LoVo (cell line): ENCODE results near the gene SETBP1.

Experiments
- DNase-seq: peaks from one replicate; pipeline ENCODE4 v3.0.0-alpha.2; 2016; ENCODE audit warnings: low spot score

Gene SETBP1

DNA sequence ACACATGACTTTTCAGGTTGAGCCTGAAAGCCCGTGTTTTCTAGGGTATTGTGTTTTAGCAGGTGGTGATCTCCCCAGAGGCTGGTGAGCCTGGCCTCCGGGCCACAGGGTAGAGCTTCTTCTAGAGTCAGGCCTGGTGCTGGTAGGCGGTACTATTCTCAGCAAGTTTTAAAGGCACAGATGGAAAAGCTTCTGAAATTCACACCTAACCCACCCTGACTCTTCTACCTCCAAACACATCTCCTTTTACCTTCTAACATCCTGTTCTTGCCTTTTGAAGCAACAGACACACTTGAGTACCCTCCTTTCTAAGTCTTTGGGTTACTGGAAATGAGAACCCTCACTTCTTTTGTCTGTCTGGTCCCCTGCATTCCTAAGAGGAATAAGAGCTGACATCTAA is 191.1 kb downstream of the SETBP1 start:
- DNase-seq = no peak

DNA sequence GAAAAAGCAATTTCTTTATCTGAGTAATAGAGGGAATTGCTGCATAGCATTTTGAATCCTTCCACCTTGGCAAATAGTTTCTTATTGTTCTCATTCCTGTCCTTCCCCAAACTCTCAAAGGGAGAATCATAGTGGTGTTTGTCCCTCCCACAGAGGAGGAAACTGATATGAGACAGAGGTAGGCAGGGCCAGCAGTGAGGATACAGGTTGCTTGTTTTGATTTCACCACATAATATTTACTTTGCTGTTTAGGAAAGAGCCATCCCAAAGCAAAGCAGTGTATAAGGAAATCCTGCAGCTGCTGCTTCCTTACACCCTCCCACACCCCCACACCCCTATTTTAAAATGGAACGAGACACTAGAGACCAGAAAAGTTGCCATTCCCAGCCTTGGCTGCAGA is 195.3 kb downstream of the SETBP1 start:
- no peak for DNase-seq

DNA sequence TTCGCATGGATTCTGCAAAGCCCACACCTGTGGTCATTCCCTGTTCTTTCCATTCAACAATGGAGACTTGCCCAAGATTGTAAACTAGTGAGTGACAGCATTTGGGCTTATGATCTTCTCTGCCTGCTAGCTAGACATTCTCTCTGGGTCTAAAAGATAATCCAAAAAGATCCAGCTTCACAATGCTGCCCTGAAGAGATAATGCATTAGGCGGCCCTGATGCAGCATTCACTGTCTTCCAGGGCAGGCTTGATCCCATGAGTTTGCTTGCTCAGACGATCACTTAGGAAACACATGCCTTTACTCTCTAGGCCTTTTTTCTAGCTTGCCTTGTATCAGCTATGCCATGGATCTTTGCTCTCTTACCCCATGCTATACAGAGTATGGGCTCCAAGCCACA is 196.1 kb downstream of the SETBP1 start:
- DNase-seq = no peak

DNA sequence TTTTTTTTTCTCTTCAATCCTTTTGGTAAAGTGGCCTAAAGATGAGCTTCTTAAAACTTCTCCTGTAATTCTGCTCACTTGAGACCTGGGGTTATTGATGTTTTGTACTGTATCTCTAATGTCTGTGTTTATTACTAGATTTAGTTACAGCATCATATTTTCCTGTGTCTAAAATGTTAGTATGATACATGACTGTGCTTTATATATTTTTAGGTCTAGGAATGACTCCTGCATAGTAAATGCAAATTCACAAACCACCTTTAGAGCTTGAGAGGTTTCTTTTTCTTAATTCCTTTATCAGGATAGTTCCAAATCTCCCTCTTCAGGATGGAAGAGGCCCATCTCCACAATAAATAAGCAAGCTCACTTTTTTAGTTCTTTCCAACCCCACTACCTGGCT is 197.6 kb downstream of the SETBP1 start:
- no peak for DNase-seq

DNA sequence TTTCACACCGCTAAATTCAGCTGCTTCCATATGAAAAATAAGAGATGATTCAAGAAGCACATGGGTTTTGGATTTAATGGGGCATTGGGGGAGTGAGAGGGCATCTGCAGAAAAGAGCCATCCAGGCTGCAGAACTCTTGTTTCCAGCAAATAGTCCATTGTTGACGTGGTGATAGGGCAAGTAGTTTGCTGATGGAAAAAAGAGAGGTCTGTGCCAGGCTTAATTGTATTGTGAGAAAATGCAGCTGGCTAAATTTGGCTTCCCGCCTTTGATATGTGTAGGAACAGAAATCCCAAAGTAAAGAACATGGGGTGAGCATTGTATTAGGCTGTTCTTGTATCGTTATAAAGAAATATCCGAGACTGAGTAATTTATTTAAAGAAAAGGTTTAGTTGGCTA is 199.5 kb downstream of the SETBP1 start:
- no peak for DNase-seq

DNA sequence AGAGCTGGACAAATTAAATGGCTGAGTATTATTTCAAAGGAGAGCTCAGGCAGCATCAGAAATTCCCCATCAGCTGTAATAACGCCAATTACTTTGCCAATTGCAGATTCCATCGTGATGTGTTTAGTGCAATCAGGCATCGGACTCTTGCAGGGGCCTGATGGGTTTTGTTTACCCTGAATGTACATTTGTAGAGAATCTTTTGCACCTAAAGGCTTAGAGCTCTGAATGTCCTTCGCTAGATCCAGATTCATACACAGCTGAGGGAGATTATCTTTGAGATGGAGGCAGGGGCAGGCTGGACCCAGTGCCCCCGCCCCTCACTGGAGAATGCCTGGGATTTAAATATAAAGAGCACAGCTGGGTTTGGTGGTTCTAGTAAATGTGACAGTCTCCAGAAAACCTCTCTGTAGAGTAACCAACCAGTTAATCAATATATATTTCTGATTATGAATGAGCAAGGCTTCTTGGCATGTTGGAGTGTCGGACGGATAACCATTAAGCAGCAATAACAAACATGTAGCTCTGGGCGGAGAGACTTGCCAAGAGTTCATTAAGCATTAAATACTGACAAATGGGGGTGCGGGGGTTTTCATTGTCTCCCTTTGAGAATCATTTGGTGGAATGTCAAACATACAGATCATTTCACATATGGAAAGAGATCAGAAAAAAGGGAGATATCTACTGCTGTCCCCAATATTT is 200.9 kb downstream of the SETBP1 start:
- no peak for DNase-seq

DNA sequence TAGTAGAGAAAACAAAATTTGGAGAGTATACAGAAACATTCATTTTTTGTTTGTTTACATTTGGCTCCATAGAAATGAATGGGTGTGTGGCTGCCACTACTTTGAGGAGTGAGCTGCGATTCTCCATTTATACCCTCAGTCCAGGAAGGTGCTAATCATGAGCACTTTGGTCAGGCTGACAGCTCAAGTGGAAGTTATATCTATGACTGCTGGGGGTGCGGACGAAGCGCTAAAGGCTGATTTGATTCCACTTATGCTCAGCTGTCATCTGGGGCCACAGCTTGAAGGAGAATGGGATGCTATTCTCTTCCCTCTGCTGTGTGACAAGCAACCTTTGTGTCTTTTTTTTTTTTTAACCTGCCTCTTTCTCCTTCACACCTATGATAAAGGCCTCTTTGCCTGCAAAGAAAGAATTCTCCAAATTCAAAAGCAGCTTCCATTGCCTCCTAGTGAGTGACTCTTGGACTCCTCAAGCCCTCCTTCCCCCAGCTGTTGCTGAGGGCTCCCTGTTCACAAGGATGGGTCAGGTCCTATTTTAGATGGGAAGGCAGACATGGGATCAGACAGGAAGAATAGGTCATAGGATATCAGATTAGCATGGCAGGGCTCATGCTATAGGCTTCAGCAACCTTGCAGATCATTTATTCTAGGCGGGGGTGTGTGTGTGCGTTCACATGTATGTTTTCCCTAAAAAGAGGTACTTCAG is 201.6 kb downstream of the SETBP1 start:
- no peak for DNase-seq

DNA sequence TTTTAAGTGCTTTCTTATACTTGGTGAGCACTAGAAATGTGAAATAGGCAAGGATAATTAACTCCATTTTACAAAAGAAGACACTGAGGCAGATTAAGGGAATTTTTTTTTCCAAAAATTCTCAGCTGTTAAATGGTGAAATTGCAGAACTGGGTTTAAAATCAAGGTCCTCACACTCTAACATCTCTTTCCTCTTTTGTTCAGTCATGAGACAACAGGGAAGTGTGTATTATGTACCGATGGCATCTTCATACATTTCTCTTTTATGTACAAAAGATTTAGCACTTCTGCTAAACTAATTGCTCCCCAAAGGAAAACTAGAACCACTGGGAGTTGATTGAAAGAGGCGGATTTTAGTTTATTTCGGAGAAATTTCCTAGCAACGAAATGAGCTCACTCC is 203.0 kb downstream of the SETBP1 start:
- DNase-seq = no peak

DNA sequence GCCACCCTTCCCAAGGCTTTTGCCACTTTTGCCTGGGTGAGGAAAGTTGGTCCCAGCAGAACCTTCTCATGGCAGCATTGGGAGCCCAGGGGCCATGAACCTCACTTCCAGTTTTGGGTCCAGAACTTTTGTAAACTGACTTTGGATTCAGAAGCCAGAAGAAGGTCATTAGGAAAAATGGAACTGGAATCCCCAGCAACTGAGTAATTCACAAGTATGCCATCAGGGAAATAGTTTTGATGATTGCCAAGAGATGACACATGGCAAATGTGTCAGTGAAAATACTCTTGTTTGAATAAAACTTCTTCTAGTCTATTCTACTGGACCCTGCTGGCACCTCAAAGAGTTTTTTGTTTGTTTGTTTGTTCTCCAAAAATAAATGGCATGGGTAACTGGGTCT is 203.7 kb downstream of the SETBP1 start:
- no peak for DNase-seq

DNA sequence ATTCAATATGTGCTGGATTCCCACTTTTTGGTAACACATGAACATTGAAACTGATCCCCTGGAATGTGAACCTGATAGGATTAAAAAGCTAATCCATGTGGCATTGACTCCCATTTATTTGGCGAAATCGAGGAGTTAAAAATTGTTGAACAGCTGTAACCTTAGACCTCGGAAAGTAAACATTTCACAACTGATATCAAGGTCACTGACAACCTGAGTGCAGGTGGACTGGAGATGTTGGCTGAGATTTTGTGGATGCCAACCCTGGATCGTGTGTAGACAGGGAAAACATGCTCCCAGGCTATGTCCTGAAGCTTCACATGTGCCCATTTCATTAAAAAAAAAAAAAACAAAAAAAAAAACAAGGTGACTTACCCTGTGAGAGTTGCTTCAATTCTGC is 204.8 kb downstream of the SETBP1 start:
- DNase-seq = no peak

DNA sequence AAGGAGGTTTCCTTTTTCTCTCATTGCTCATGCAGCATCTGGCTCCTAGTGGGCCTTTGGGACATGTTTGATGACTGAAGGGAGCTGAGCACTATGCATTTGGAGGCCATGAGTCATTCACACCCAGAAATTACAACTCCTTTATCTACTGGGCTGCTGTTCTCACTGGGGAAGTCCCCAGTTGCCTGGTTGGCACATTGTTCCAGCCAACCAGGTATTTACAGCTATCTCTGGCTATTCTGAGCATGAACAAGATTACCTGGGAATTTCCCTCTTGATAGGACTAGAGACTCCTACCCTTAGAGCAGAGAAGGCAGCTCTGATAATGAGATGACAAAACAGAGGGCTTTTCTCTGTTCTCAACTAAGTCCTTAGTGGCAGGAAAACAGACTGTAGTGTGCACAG is 206.5 kb downstream of the SETBP1 start:
- DNase-seq = no peak

DNA sequence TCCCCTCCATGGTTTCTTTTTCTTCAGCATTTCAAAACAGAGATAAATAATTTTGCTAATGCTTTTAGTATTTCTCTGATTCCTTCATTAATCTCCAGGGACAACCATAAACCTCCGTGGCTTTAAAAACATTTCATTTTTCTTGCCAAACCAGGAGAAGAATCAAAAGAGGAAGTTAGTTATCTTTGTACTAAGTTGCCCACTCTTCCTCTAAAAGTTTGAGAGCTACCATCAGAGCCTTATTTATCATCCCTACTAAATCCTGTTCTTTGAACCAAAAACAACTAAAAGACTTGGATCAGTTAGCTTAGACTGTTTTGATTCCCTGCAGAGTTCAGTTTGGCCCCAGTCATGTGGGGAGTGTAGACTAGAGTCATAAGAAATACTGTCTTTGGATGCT is 208.4 kb downstream of the SETBP1 start:
- no peak for DNase-seq

DNA sequence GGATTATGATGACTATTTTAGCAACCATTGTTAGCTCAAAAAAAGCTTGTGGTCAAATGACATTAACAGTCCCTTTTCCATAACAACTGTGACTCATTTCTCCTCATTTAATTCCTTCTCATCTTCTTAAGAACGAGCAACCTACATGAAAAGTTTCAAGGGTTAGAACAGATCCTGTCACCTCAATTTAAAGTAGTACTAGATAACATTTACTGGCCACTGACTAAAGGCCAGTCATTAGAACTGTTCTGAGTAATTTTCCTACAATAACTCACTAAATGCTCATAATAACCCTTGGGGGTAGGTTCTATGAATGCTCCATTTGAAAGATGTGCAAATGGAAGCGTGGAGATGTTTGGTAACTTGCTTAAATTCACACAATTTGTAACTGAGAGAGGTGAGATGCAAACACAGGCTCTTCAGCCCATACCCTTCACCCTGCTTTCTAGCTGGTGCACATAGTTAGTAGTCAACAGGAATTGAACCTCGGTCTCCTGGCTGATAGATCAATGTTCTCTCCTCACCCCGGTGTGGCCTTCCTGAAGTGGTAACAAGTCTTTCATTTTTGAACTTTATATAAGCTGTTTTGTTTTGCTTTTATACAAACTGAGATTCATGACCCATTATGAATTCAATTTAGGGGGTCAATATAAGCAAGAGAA is 212.5 kb downstream of the SETBP1 start:
- no peak for DNase-seq

DNA sequence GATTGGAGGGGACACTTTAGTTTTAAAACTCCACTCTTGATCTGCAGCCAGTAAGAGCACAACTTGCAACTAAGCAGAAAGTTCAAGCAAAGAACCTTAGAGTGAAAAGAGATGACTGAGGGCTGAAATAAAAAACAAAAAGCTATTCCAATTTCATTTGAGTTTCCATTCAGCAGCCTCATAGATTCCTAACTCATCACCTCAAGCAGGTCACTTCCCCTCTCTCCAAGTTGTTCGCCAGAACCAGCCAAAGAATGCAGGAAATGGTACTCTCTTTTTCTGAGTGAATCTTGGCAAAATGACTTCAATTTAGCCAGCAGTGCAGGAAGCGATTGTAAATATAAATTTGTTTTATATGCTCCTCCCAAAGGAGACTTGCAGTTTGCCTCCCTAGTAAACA is 213.3 kb downstream of the SETBP1 start:
- DNase-seq = no peak

DNA sequence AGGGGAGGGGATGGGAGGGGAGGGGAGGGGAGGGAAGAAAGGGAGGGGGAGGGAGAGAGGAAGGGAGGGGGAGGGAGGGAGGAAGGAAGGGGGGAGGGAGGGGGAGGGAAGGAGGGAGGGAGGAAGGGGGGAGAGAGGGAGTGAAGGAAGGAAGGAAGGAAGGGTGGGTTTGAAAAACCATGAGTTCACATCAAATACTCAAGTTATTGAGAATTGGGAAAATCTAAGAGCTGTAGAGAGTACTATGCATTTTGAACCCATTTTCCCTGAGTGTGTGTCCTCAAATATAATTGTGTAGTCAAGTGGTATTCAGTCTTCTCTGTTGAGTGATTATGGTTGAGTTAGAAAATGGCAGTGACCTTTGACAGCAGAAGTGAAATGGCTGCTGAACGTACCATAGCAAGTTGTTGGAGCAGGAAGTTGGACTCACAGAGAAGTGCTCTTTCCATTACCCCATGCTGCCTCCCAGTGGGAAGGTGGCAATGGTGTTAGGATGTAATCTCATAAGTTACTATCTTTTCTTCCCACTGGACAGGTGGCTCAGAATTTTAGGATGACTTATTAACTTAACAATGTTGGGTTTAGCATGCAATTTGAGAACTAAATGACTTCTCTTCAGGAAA is 214.6 kb downstream of the SETBP1 start:
- no peak for DNase-seq

DNA sequence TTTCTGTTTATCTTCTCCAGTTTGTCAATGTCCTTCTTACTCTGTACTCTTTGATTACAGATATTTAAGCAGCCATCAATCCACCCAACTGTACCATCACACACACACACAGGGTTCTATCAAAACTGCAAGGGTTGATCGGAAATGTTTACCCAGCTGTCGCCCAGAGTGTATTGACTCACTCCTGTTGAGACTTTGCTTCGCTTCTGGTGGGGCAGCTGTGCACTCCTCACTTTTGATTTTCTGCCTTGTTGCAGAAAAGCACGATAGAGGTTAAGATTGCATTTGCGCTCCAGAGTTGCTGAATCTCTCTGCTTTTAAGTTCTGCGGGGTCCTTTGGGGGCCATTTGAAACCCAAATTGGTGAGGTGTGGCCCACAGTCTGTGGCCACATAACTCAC is 216.2 kb downstream of the SETBP1 start:
- DNase-seq = no peak

DNA sequence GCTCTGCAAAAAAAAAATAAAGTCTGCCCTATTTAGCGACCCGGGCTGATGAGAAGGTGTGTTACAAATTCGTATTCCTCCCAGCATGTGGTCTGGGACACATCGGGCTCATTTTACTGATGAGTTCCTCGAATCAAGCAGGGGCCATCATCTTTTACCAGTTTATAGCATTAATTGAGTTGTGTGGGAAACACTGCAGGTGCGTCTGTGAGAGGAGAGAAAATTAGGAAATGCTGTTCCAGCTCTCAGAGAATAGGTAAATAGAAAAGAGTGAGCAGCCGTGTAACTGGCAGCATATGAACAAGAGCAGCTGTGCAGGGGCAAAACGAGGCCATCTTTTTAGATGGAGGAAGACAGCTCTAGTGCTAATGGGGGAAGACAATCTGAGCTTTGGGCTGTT is 216.7 kb downstream of the SETBP1 start:
- DNase-seq = no peak

DNA sequence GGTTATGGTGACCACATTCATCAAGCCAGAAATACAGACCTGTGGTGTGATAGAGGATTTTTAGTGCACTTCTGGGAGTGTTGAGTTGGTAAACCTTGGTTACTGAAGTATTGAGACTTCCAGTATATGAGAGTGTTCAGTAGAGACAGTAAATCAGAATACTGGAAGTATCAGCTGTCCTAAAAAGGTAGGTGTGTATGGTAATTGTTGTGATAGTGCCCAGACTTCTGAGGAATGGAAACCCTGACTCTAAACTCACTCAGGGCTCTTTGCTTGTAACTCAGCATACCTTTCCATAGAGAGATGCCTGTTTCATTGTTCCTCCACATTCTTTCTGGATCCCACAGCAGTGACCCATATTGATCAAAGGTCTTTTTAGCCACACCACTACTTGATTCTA is 217.1 kb downstream of the SETBP1 start:
- no peak for DNase-seq

DNA sequence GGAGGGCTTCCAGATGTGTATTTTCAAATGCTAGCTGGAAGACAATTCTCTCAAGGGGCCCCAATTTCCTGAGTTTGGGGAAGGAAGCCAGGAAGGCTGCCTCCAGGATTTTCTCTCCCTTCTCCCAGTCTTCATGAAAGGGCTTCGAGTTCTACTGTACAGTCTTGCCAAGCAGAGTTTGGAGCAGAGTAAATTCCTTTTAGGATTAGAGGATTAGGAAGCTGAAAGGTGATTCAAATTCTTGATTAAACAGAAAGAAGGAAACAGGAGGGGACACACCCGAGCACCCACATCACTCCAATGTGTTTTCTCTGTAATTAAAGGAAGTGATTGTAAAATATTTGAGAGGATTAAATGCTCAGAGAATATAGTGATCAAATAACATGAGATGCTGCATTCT is 217.8 kb downstream of the SETBP1 start:
- DNase-seq = no peak

DNA sequence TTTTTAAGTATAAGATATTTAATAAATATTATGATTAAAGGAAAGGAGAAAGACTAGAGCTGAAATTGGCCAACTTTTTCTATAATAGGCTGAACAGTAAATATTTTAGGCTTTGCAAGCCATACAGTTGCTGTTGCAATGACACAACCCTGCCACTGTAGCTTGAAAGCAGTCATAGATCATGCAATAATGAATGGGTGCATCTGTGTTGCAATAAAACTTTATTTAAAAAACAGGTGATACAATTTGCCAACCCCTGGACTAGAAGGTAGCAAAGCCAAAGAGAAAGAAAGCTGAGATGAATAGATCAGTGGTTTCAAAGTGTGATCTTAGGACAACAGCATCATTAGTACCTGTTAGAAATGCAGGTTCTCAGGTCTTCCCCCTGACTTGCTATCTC is 219.1 kb downstream of the SETBP1 start:
- DNase-seq = no peak

DNA sequence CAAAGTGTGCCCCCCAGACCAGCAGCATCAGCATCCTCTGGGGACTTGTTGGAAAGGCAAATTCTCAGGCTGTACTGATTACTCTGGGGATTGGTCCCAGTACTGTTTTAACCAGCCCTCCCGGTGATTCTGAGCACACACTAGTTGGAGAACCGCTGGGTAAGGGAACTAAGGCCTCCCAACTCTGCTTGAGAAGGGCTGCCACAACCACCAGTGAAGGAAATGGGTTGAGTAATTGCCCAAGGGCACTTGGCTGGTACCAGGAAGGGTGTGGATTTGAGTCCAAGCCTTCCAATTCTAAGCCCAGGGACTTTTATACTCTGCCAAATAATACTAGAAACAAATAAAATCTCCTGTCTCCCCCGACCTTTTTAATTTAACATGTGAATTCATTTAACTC is 219.9 kb downstream of the SETBP1 start:
- DNase-seq = no peak

DNA sequence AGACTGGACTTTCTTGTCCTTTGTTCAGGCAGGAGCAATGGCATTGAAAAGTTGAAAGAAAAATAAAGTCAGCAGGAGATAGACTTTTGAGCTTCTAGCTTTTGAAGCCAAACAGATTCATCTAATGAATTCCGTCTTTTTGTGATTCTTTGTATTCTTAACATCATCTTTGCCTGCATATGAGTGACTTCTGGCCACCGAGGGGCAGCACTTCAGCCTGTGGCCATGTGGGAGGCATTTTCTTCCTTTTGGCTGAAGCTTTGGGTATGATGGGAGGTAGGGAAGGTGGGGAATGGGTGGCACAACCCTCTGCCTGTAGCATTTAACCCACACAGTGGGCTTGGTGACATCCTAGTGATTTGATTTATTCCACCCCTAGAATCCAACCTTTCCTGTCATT is 220.6 kb downstream of the SETBP1 start:
- no peak for DNase-seq

DNA sequence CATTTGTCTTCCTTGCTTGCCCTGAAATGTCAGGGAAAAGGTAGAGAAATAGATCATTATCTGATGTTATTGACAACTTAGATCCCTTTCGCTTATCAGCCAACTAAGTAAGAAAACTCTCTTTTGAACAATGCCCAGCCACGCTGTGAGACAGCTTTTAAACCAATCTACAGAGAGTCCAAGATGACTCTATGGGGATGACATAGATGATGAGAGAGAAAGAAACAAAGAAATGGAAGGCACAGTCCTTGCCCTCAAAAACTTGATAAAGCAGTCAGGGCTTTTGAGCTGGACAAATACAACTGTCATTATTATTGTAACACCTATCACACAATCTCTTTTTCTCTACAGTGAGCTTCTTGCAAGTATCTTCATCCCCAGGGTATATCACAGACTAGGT is 222.6 kb downstream of the SETBP1 start:
- no peak for DNase-seq
